ENCODE results near the gene ROM1. TPM values are rescaled to one million over a fixed set of nuclear protein-coding genes. Genes with fewer than 3 reads are reported as not detected.
"Not testable (repeated sequence)": the region's sequence is repeated elsewhere in the genome, so short reads cannot be mapped to it uniquely, and the experiment has no call there.

The ROM1 gene
- total RNA-seq, 1 experiment from 2014 or later = 5.8 TPM

DNA sequence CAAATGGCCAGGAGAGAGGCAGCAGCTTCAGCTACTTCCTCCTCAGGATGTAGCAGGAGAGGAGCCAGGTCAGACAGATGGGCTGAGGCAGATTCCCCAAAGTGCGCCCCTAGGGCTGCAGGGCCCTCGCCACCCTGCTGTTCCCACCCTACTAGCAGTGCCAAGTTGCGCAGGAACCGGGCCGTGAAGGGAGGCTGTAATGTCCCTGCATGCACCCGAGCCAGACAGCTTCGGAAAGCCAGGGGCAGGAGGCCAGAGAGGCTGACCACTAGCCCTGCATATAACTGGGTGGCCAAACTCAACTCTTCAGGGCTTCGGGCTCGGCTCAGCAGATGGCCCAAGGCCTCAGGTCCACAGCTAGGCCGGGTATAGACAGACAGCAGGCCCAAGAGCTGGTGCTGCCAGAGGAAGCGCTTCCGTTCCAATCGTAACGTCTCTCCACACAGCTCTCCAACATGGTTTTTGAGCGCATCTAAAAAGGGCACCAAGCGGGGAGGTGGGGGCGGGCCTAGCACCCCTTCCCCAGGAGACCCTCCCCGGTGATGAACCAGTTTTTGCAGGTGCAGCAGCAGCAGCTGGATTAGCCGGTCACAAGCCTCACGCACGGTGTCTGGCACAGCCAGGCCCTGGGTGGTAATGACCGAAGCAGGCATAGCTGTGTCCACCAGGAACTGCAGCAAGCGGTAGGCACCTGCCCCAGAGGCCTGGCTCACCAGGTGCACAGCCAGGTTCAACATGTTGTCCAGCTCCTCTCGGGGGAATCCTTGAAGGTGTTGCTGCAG lies 35.3 kb downstream of the ROM1 start:
- DNase-seq = no peak
- no peak overlapping the region for H3K4me2 ChIP-seq (ENCODE audit: low read length)
- H3K4me3 ChIP-seq (ENCODE audit: low read length) = no peak overlapping the region
- POLR2A ChIA-PET (ENCODE audit: unreplicated experiment) = no interaction called here
- intact Hi-C loops (cut with micrococcal nuclease) = loop anchor here (5.0 kb wide), 1 partner anchor 36 kb away; the partner anchor contains the start of genes EML3 and ROM1
- no peaks in the 10 kb centered on the region for H4K20me1 ChIP-seq (ENCODE audit: low read length)
- no peak overlapping the region for H2AFZ ChIP-seq (ENCODE audit: low read length)
- no peaks in the 10 kb centered on the region for H3K9me3 ChIP-seq (ENCODE audit: low read length)
- peaks cover 57% of the 10 kb centered on the region for H3K79me2 ChIP-seq (ENCODE audit: low read length)
- TF ChIP-seq, protein P1, sequence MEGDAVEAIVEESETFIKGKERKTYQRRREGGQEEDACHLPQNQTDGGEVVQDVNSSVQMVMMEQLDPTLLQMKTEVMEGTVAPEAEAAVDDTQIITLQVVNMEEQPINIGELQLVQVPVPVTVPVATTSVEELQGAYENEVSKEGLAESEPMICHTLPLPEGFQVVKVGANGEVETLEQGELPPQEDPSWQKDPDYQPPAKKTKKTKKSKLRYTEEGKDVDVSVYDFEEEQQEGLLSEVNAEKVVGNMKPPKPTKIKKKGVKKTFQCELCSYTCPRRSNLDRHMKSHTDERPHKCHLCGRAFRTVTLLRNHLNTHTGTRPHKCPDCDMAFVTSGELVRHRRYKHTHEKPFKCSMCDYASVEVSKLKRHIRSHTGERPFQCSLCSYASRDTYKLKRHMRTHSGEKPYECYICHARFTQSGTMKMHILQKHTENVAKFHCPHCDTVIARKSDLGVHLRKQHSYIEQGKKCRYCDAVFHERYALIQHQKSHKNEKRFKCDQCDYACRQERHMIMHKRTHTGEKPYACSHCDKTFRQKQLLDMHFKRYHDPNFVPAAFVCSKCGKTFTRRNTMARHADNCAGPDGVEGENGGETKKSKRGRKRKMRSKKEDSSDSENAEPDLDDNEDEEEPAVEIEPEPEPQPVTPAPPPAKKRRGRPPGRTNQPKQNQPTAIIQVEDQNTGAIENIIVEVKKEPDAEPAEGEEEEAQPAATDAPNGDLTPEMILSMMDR (conservative IDR thresholded peaks at IDR 0.05; ENCODE audit: low read depth, low read length) = no peak
- TF ChIP-seq EZH2 (IDR thresholded peaks at IDR 0.05; ENCODE audit: low read length, unreplicated experiment) = no peak
- TF ChIP-seq EZH2phosphoT487 (IDR thresholded peaks at IDR 0.05; ENCODE audit: borderline replicate concordance, low read length) = no peak
- H3K9me2 ChIP-seq (replicated peaks; ENCODE audit: low read length) = no peaks in the 10 kb centered on the region
- H3K36me3 ChIP-seq (ENCODE audit: low read depth, low read length) = peaks cover 25% of the 10 kb centered on the region
- no TSS peak for BruUV-seq (replicated peaks)
- no peaks in the 10 kb centered on the region for H3K27me3 ChIP-seq (ENCODE audit: low read length)
- no peak overlapping the region for H3K9ac ChIP-seq (ENCODE audit: low read length)
- CTCF ChIA-PET = no interaction called here
- no peak overlapping the region for H3K27ac ChIP-seq (ENCODE audit: low read length)
- H3K4me1 ChIP-seq (ENCODE audit: insufficient read depth, low read length) = peaks cover 21% of the 10 kb centered on the region
- no peaks in the 10 kb centered on the region for H3F3A ChIP-seq (ENCODE audit: low read length, unreplicated experiment)
- no peak for ATAC-seq

DNA sequence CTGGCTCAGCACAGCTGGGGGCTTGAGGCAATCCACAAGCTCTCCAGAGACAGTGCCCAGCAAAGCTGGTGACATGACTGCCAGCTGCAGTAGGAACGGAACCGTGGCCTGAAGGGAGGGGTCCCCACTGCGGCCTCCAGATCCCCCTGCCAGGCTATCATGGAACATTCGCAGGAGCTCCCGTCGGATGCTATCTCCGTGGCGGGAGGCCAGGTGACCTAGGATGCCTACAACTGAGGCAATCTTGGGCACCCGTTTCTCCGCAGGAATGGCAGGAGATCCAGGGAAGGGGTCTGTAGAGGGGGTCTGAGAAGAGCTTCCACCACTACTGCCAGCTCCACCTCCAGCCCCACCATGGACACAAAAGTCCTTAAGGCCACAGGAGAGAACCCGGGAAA lies 35.9 kb downstream of the ROM1 start:
- no peak overlapping the region for H3K27ac ChIP-seq (ENCODE audit: low read length)
- TF ChIP-seq EZH2phosphoT487 (IDR thresholded peaks at IDR 0.05; ENCODE audit: borderline replicate concordance, low read length) = no peak
- TF ChIP-seq, protein P1 (conservative IDR thresholded peaks at IDR 0.05; ENCODE audit: low read depth, low read length) = no peak
- TF ChIP-seq EZH2 (IDR thresholded peaks at IDR 0.05; ENCODE audit: low read length, unreplicated experiment) = no peak
- peaks cover 21% of the 10 kb centered on the region for H3K4me1 ChIP-seq (ENCODE audit: insufficient read depth, low read length)
- no peak for DNase-seq
- no peaks in the 10 kb centered on the region for H4K20me1 ChIP-seq (ENCODE audit: low read length)
- H3K36me3 ChIP-seq (ENCODE audit: low read depth, low read length) = peaks cover 20% of the 10 kb centered on the region; the same call in 1 of the 2 replicates
- H3K79me2 ChIP-seq (ENCODE audit: low read length) = peaks cover 51% of the 10 kb centered on the region
- BruUV-seq (replicated peaks) = no TSS peak
- no peak overlapping the region for H2AFZ ChIP-seq (ENCODE audit: low read length)
- ChIA-PET POLR2A (ENCODE audit: unreplicated experiment) (interaction anchor here (0.6 kb wide), 1 partner anchor 78 kb away, joined by 5 read pairs; no protein-coding TSS in a partner anchor), CTCF (no interaction called here)
- no peaks in the 10 kb centered on the region for H3K27me3 ChIP-seq (ENCODE audit: low read length)
- no peaks in the 10 kb centered on the region for H3K9me2 ChIP-seq (replicated peaks; ENCODE audit: low read length)
- H3K4me3 ChIP-seq (ENCODE audit: low read length) = no peak overlapping the region
- no peak overlapping the region for H3K9ac ChIP-seq (ENCODE audit: low read length)
- H3K4me2 ChIP-seq (ENCODE audit: low read length) = no peak overlapping the region
- no peaks in the 10 kb centered on the region for H3F3A ChIP-seq (ENCODE audit: low read length, unreplicated experiment)
- H3K9me3 ChIP-seq (ENCODE audit: low read length) = no peaks in the 10 kb centered on the region
- intact Hi-C loops (cut with micrococcal nuclease) = loop anchor here (5.0 kb wide), 1 partner anchor 37 kb away; the partner anchor contains the start of genes EML3 and ROM1
- ATAC-seq = no peak

DNA sequence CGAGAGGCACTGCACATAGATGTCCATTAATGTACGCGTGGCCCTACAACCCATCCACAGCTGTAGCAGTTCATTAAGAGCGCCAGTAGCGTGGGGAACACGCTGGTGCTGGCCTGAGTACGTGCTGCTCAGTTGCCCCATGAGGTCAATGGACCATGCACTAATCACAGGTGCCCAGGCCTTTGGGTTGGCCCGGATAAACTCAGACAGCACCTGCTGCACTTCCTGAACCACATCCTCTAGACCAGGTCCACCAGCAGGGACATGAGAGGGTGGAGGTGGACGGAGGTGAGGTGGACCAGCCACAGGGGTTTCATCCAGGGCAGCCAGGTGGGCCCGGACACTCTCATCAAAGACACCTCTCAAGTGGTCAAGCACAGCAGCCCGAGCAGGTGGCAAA lies 36.4 kb downstream of the ROM1 start:
- no peaks in the 10 kb centered on the region for H3K27me3 ChIP-seq (ENCODE audit: low read length)
- H3K79me2 ChIP-seq (ENCODE audit: low read length) = peaks cover 46% of the 10 kb centered on the region
- no peaks in the 10 kb centered on the region for H3K9me3 ChIP-seq (ENCODE audit: low read length)
- no peak overlapping the region for H3K27ac ChIP-seq (ENCODE audit: low read length)
- intact Hi-C loops (cut with micrococcal nuclease) = loop anchor here (5.0 kb wide), 1 partner anchor 37 kb away; the partner anchor contains the start of genes EML3 and ROM1
- no peaks in the 10 kb centered on the region for H4K20me1 ChIP-seq (ENCODE audit: low read length)
- ATAC-seq = no peak
- CTCF ChIA-PET = no interaction called here
- H3K9ac ChIP-seq (ENCODE audit: low read length) = no peak overlapping the region
- H3K4me2 ChIP-seq (ENCODE audit: low read length) = no peak overlapping the region
- H3K36me3 ChIP-seq (ENCODE audit: low read depth, low read length) = peaks cover 14% of the 10 kb centered on the region; the same call in 1 of the 2 replicates
- no peak overlapping the region for H3K4me3 ChIP-seq (ENCODE audit: low read length)
- no peaks in the 10 kb centered on the region for H3F3A ChIP-seq (ENCODE audit: low read length, unreplicated experiment)
- no peak for DNase-seq
- TF ChIP-seq EZH2phosphoT487 (IDR thresholded peaks at IDR 0.05; ENCODE audit: borderline replicate concordance, low read length) (no peak), EZH2 (IDR thresholded peaks at IDR 0.05; ENCODE audit: low read length, unreplicated experiment) (no peak)
- TF ChIP-seq, protein P1 (conservative IDR thresholded peaks at IDR 0.05; ENCODE audit: low read depth, low read length) = no peak
- no peak overlapping the region for H2AFZ ChIP-seq (ENCODE audit: low read length)
- H3K4me1 ChIP-seq (ENCODE audit: insufficient read depth, low read length) = peaks cover 21% of the 10 kb centered on the region
- no TSS peak for BruUV-seq (replicated peaks)
- no peaks in the 10 kb centered on the region for H3K9me2 ChIP-seq (replicated peaks; ENCODE audit: low read length)
- POLR2A ChIA-PET (ENCODE audit: unreplicated experiment) = interaction anchor here (0.6 to 0.7 kb wide), 2 partner anchors 58 to 77 kb away, joined by 5 to 6 read pairs; partner anchors contain the start of gene TUT1

DNA sequence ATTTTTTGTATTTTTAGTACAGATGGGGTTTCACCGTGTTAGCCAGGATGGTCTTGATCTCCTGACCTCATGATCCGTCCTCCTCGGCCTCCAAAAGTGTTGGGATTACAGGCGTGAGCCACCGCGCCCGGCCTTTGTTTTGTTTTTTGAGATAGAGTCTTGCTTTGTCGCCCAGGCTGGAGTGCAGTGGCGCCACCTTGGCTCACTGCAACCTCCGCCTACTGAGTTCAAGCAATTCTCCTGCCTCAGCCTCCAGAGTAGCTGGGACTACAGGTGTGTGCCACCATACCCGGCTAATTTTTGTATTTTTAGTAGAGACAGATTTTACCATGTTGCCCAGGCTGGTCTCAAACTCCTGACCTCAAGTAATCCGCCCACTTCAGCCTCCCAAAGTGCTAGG lies 37.2 kb downstream of the ROM1 start:
- H3K4me1 ChIP-seq (ENCODE audit: insufficient read depth, low read length) = peaks cover 17% of the 10 kb centered on the region
- H3K27ac ChIP-seq (ENCODE audit: low read length); BruUV-seq (replicated peaks); DNase-seq; H4K20me1 ChIP-seq (ENCODE audit: low read length); H3K9me3 ChIP-seq (ENCODE audit: low read length); H2AFZ ChIP-seq (ENCODE audit: low read length); ATAC-seq; H3K4me2 ChIP-seq (ENCODE audit: low read length); H3K9ac ChIP-seq (ENCODE audit: low read length); H3K9me2 ChIP-seq (replicated peaks; ENCODE audit: low read length); H3K4me3 ChIP-seq (ENCODE audit: low read length); H3F3A ChIP-seq (ENCODE audit: low read length, unreplicated experiment); CTCF ChIA-PET; H3K27me3 ChIP-seq (ENCODE audit: low read length): not testable (repeated sequence)
- POLR2A ChIA-PET (ENCODE audit: unreplicated experiment) = interaction anchor here (0.6 kb wide), 1 partner anchor 19 kb away, joined by 3 read pairs; no protein-coding TSS in a partner anchor
- intact Hi-C loops (cut with micrococcal nuclease) = loop anchor here (5.0 kb wide), 1 partner anchor 58 kb away; the partner anchor contains the start of gene TUT1
- peaks cover 14% of the 10 kb centered on the region; the same call in 1 of the 2 replicates for H3K36me3 ChIP-seq (ENCODE audit: low read depth, low read length)
- H3K79me2 ChIP-seq (ENCODE audit: low read length) = peaks cover 38% of the 10 kb centered on the region
